Panc1 (cell line): ENCODE results near the gene ACSL1.

Experiments used
- CTCF ChIP-seq: fragments of 450-650 bp; IDR thresholded peaks from 2 replicates; pipeline ENCODE4 v1.5.1; 2017; ENCODE audit warnings: mild to moderate bottlenecking
- POLR2AphosphoS5 ChIP-seq: IDR thresholded peaks from 2 replicates; pipeline ENCODE4 v1.6.1; 2012; ENCODE audit warnings: mild to moderate bottlenecking, low read depth, low read length, moderate library complexity
- REST ChIP-seq, 2 experiments: IDR thresholded peaks; 2 replicates each; pipeline ENCODE4 v1.6.1; 2011 to 2012; ENCODE audit warnings: low read depth in 2 of 2, control low read depth in 1 of 2, low read length in 1 of 2, mild to moderate bottlenecking in 1 of 2, moderate library complexity in 1 of 2; ENCODE audit not compliant: insufficient read depth in 1 of 2
- SIN3A ChIP-seq: IDR thresholded peaks from 2 replicates; pipeline ENCODE4 v1.6.1; 2012; ENCODE audit warnings: low read depth, mild to moderate bottlenecking, low read length, moderate library complexity, borderline replicate concordance; ENCODE audit not compliant: insufficient read depth
- TCF7L2 ChIP-seq: IDR thresholded peaks from 2 replicates; pipeline ENCODE4 v1.6.1; 2011; ENCODE audit warnings: mild to moderate bottlenecking, low read depth, low read length, inconsistent platforms

- TF ChIP-seq CTCF = no peak
- no peak for TF ChIP-seq POLR2AphosphoS5
- TF ChIP-seq REST (IDR thresholded peaks at IDR 0.05; ENCODE audit: insufficient read depth in 1 of 2, low read depth in 2 of 2, low read length in 1 of 2) = no peak
- no peak for TF ChIP-seq SIN3A
- TF ChIP-seq TCF7L2 = no peak
Observed at GRCh38 chr4:184843984-184844554, 18.3 kb upstream of the ACSL1 start.
